Upper lobe of left lung (tissue), 4 donors: Measurements from ENCODE around the gene INTS2.

Experiments used
- POLR2A ChIP-seq, 4 donors: fragments of 450-650 bp; IDR thresholded peaks; one replicate each; pipeline ENCODE4 v1.5.1; 2016 to 2017; ENCODE audit warnings: antibody characterized with exemption in 4 of 4, mild to moderate bottlenecking in 2 of 4
- POLR2AphosphoS5 ChIP-seq, 2 donors: sonication (generic); formaldehyde crosslinking; IDR thresholded peaks; one replicate each; pipeline ENCODE4 v1.5.1; 2017; ENCODE audit warnings: antibody characterized with exemption in 2 of 2
- TF ChIP-seq, protein P1 (sequence below), 6 experiments: fragments of 450-650 bp in 4 of 6; fragments of 200-600 bp in 2 of 6; sonication (generic) in 2 of 6; IDR thresholded peaks; one replicate each; pipeline ENCODE4 v1.5.1; 2016 to 2019; ENCODE audit warnings: antibody characterized with exemption in 6 of 6

- TF ChIP-seq POLR2AphosphoS5 (IDR thresholded peaks at IDR 0.05) (no peak), POLR2A (IDR thresholded peaks at IDR 0.05) (no peak)
- TF ChIP-seq, protein P1, sequence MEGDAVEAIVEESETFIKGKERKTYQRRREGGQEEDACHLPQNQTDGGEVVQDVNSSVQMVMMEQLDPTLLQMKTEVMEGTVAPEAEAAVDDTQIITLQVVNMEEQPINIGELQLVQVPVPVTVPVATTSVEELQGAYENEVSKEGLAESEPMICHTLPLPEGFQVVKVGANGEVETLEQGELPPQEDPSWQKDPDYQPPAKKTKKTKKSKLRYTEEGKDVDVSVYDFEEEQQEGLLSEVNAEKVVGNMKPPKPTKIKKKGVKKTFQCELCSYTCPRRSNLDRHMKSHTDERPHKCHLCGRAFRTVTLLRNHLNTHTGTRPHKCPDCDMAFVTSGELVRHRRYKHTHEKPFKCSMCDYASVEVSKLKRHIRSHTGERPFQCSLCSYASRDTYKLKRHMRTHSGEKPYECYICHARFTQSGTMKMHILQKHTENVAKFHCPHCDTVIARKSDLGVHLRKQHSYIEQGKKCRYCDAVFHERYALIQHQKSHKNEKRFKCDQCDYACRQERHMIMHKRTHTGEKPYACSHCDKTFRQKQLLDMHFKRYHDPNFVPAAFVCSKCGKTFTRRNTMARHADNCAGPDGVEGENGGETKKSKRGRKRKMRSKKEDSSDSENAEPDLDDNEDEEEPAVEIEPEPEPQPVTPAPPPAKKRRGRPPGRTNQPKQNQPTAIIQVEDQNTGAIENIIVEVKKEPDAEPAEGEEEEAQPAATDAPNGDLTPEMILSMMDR (IDR thresholded peaks at IDR 0.05) = no peak
Measured at GRCh38 chr17:61904094-61904710, 23.6 kb downstream of the INTS2 start.
